Measurements from ENCODE around the gene DNAH10. TPM values are rescaled to one million over a fixed set of nuclear protein-coding genes. Genes with fewer than 3 reads are reported as not detected.

DNAH10 gene
- under 0.01 TPM for total RNA-seq

- H3K9me3 ChIP-seq (ENCODE audit: control insufficient read depth in 3 of 3, low read length in 3 of 3) = no peaks in the 10 kb centered on the region
- peak within 1 kb of the TSS in 1 of 3 donors; percentile 41 for H3K4me3 ChIP-seq (ENCODE audit: low read length in 3 of 3)
- H3K4me1 ChIP-seq (ENCODE audit: control insufficient read depth in 3 of 3, insufficient read depth in 3 of 3, low read length in 3 of 3) = peaks cover 0 to 4% (median 4%) of the 10 kb centered on the region in 3 donors
- H3K9ac ChIP-seq (ENCODE audit: low read depth in 1 of 3, low read length in 3 of 3) = no peak within 1 kb of the TSS
- no peak within 1 kb of the TSS for H3K27ac ChIP-seq (ENCODE audit: low read depth, low read length)
- H3K27me3 ChIP-seq (ENCODE audit: control insufficient read depth in 3 of 3, insufficient read depth in 3 of 3, low read length in 3 of 3) = peaks cover 18 to 28% (median 22%) of the 10 kb centered on the region in 3 donors
- peaks cover 3 to 5% (median 4%) of the 10 kb centered on the region in 3 donors for H3K36me3 ChIP-seq (ENCODE audit: control insufficient read depth in 3 of 3, insufficient read depth in 3 of 3, low read length in 3 of 3)
Observed at GRCh38 chr12:123761841-123762714, at the start of gene DNAH10. Gene DNAH10, plus strand, starts transcription at chr12:123762301. Its CDS starts 36 bp downstream, at chr12:123762337.

- no peaks in the 10 kb centered on the region for H3K9me3 ChIP-seq (ENCODE audit: control insufficient read depth in 3 of 3, low read length in 3 of 3)
- peak overlapping the region; percentile 82 to 96 (median 91) for H3K4me3 ChIP-seq (ENCODE audit: low read length in 3 of 3)
- peaks cover 16 to 26% (median 19%) of the 10 kb centered on the region in 3 donors for H3K4me1 ChIP-seq (ENCODE audit: control insufficient read depth in 3 of 3, insufficient read depth in 3 of 3, low read length in 3 of 3)
- H3K9ac ChIP-seq (ENCODE audit: low read depth in 1 of 3, low read length in 3 of 3) = peak overlapping the region; percentile 89 to 91 (median 91)
- H3K27me3 ChIP-seq (ENCODE audit: control insufficient read depth in 3 of 3, insufficient read depth in 3 of 3, low read length in 3 of 3) = no peaks in the 10 kb centered on the region
- H3K36me3 ChIP-seq (ENCODE audit: control insufficient read depth in 3 of 3, insufficient read depth in 3 of 3, low read length in 3 of 3) = no peaks in the 10 kb centered on the region
- no peak overlapping the region for H3K27ac ChIP-seq (ENCODE audit: low read depth, low read length)
Observed at GRCh38 chr12:123712780-123713319, 49.3 kb upstream of the DNAH10 start.

GRCh38 chr12:123713398-123713797 is 48.7 kb upstream of the DNAH10 start:
- no peaks in the 10 kb centered on the region for H3K36me3 ChIP-seq (ENCODE audit: control insufficient read depth in 3 of 3, insufficient read depth in 3 of 3, low read length in 3 of 3)
- H3K9me3 ChIP-seq (ENCODE audit: control insufficient read depth in 3 of 3, low read length in 3 of 3) = no peaks in the 10 kb centered on the region
- peak overlapping the region; percentile 82 to 96 (median 91) for H3K4me3 ChIP-seq (ENCODE audit: low read length in 3 of 3)
- no peak overlapping the region for H3K27ac ChIP-seq (ENCODE audit: low read depth, low read length)
- H3K4me1 ChIP-seq (ENCODE audit: control insufficient read depth in 3 of 3, insufficient read depth in 3 of 3, low read length in 3 of 3) = peaks cover 16 to 26% (median 19%) of the 10 kb centered on the region in 3 donors
- peak overlapping the region in 2 of 3 donors; percentile 89 to 91 for H3K9ac ChIP-seq (ENCODE audit: low read depth in 1 of 3, low read length in 3 of 3)
- H3K27me3 ChIP-seq (ENCODE audit: control insufficient read depth in 3 of 3, insufficient read depth in 3 of 3, low read length in 3 of 3) = no peaks in the 10 kb centered on the region

- peak overlapping the region in 1 of 3 donors; percentile 2 for H3K9ac ChIP-seq (ENCODE audit: low read depth in 1 of 3, low read length in 3 of 3)
- peak overlapping the region in 2 of 3 donors; percentile 14 to 82 for H3K4me3 ChIP-seq (ENCODE audit: low read length in 3 of 3)
- H3K9me3 ChIP-seq (ENCODE audit: control insufficient read depth in 3 of 3, low read length in 3 of 3) = no peaks in the 10 kb centered on the region
- H3K27me3 ChIP-seq (ENCODE audit: control insufficient read depth in 3 of 3, insufficient read depth in 3 of 3, low read length in 3 of 3) = no peaks in the 10 kb centered on the region
- no peak overlapping the region for H3K27ac ChIP-seq (ENCODE audit: low read depth, low read length)
- H3K36me3 ChIP-seq (ENCODE audit: control insufficient read depth in 3 of 3, insufficient read depth in 3 of 3, low read length in 3 of 3) = no peaks in the 10 kb centered on the region
- peaks cover 16 to 26% (median 19%) of the 10 kb centered on the region in 3 donors for H3K4me1 ChIP-seq (ENCODE audit: control insufficient read depth in 3 of 3, insufficient read depth in 3 of 3, low read length in 3 of 3)
Observed at GRCh38 chr12:123713823-123714585, 48.1 kb upstream of the DNAH10 start.

- Histone ChIP-seq H3K27ac (ENCODE audit: low read depth, low read length) (no peak overlapping the region), H3K36me3 (ENCODE audit: control insufficient read depth in 3 of 3, insufficient read depth in 3 of 3, low read length in 3 of 3) (peaks cover 4 to 6% (median 4%) of the 10 kb centered on the region in 3 donors), H3K4me3 (ENCODE audit: low read length in 3 of 3) (no peak overlapping the region), H3K4me1 (ENCODE audit: control insufficient read depth in 3 of 3, insufficient read depth in 3 of 3, low read length in 3 of 3) (peaks cover 16 to 26% (median 19%) of the 10 kb centered on the region in 3 donors), H3K27me3 (ENCODE audit: control insufficient read depth in 3 of 3, insufficient read depth in 3 of 3, low read length in 3 of 3) (no peaks in the 10 kb centered on the region), H3K9ac (ENCODE audit: low read depth in 1 of 3, low read length in 3 of 3) (no peak overlapping the region), H3K9me3 (ENCODE audit: control insufficient read depth in 3 of 3, low read length in 3 of 3) (no peaks in the 10 kb centered on the region)
Observed at GRCh38 chr12:123715195-123715594, 46.9 kb upstream of the DNAH10 start.

GRCh38 chr12:123717350-123717749 is 44.8 kb upstream of the DNAH10 start:
- Histone ChIP-seq H3K9me3 (ENCODE audit: control insufficient read depth in 3 of 3, low read length in 3 of 3) (no peaks in the 10 kb centered on the region), H3K27me3 (ENCODE audit: control insufficient read depth in 3 of 3, insufficient read depth in 3 of 3, low read length in 3 of 3) (no peaks in the 10 kb centered on the region), H3K9ac (ENCODE audit: low read depth in 1 of 3, low read length in 3 of 3) (no peak overlapping the region), H3K36me3 (ENCODE audit: control insufficient read depth in 3 of 3, insufficient read depth in 3 of 3, low read length in 3 of 3) (peaks cover 6 to 17% (median 13%) of the 10 kb centered on the region in 3 donors), H3K27ac (ENCODE audit: low read depth, low read length) (no peak overlapping the region), H3K4me3 (ENCODE audit: low read length in 3 of 3) (no peak overlapping the region), H3K4me1 (ENCODE audit: control insufficient read depth in 3 of 3, insufficient read depth in 3 of 3, low read length in 3 of 3) (peaks cover 16 to 18% (median 16%) of the 10 kb centered on the region in 3 donors)

GRCh38 chr12:123720141-123720814 is 41.8 kb upstream of the DNAH10 start:
- Histone ChIP-seq H3K36me3 (ENCODE audit: control insufficient read depth in 3 of 3, insufficient read depth in 3 of 3, low read length in 3 of 3) (peaks cover 13 to 25% (median 24%) of the 10 kb centered on the region in 3 donors), H3K27ac (ENCODE audit: low read depth, low read length) (no peak overlapping the region), H3K4me1 (ENCODE audit: control insufficient read depth in 3 of 3, insufficient read depth in 3 of 3, low read length in 3 of 3) (no peaks in the 10 kb centered on the region), H3K9me3 (ENCODE audit: control insufficient read depth in 3 of 3, low read length in 3 of 3) (no peaks in the 10 kb centered on the region), H3K27me3 (ENCODE audit: control insufficient read depth in 3 of 3, insufficient read depth in 3 of 3, low read length in 3 of 3) (no peaks in the 10 kb centered on the region), H3K9ac (ENCODE audit: low read depth in 1 of 3, low read length in 3 of 3) (no peak overlapping the region), H3K4me3 (ENCODE audit: low read length in 3 of 3) (no peak overlapping the region)

- H3K9ac ChIP-seq (ENCODE audit: low read depth in 1 of 3, low read length in 3 of 3) = no peak overlapping the region
- no peak overlapping the region for H3K4me3 ChIP-seq (ENCODE audit: low read length in 3 of 3)
- H3K9me3 ChIP-seq (ENCODE audit: control insufficient read depth in 3 of 3, low read length in 3 of 3) = no peaks in the 10 kb centered on the region
- no peak overlapping the region for H3K27ac ChIP-seq (ENCODE audit: low read depth, low read length)
- no peaks in the 10 kb centered on the region for H3K4me1 ChIP-seq (ENCODE audit: control insufficient read depth in 3 of 3, insufficient read depth in 3 of 3, low read length in 3 of 3)
- peaks cover 16 to 32% (median 31%) of the 10 kb centered on the region in 3 donors for H3K36me3 ChIP-seq (ENCODE audit: control insufficient read depth in 3 of 3, insufficient read depth in 3 of 3, low read length in 3 of 3)
- H3K27me3 ChIP-seq (ENCODE audit: control insufficient read depth in 3 of 3, insufficient read depth in 3 of 3, low read length in 3 of 3) = no peaks in the 10 kb centered on the region
Observed at GRCh38 chr12:123721245-123721644, 40.9 kb upstream of the DNAH10 start.

- no peaks in the 10 kb centered on the region for H3K9me3 ChIP-seq (ENCODE audit: control insufficient read depth in 3 of 3, low read length in 3 of 3)
- no peak overlapping the region for H3K27ac ChIP-seq (ENCODE audit: low read depth, low read length)
- no peak overlapping the region for H3K9ac ChIP-seq (ENCODE audit: low read depth in 1 of 3, low read length in 3 of 3)
- H3K4me1 ChIP-seq (ENCODE audit: control insufficient read depth in 3 of 3, insufficient read depth in 3 of 3, low read length in 3 of 3) = no peaks in the 10 kb centered on the region
- H3K4me3 ChIP-seq (ENCODE audit: low read length in 3 of 3) = no peak overlapping the region
- H3K27me3 ChIP-seq (ENCODE audit: control insufficient read depth in 3 of 3, insufficient read depth in 3 of 3, low read length in 3 of 3) = no peaks in the 10 kb centered on the region
- peaks cover 22 to 42% (median 40%) of the 10 kb centered on the region in 3 donors for H3K36me3 ChIP-seq (ENCODE audit: control insufficient read depth in 3 of 3, insufficient read depth in 3 of 3, low read length in 3 of 3)
Observed at GRCh38 chr12:123723011-123723410, 39.1 kb upstream of the DNAH10 start.
